CD4-positive, alpha-beta T cell (primary cell): ENCODE results near the gene CFAP99. TPM values are rescaled to one million over a fixed set of nuclear protein-coding genes. Genes with fewer than 3 reads are reported as not detected.

Source experiments
- ATAC-seq: fragments of 200-7000 bp; cut with Tn5 transposase; one replicate; pipeline ENCODE4 v1.10.0; 2022; ENCODE audit warnings: mild to moderate bottlenecking; ENCODE audit not compliant: poor library complexity
- CTCF ChIA-PET: fragments of 350-600 bp; sonication (Branson Sonifier 250); formaldehyde crosslinking; loops from one replicate; lab custom pipeline; 2021; ENCODE audit warnings: antibody characterized with exemption, inconsistent platforms; lab: Charles Lee
- POLR2A ChIA-PET: fragments of 350-600 bp; sonication (Branson Sonifier 250); formaldehyde crosslinking; loops from one replicate; lab custom pipeline; 2021; ENCODE audit warnings: antibody characterized with exemption, inconsistent platforms; lab: Charles Lee
- DNase-seq, 14 experiments: peaks; one replicate each; pipeline ENCODE4 v3.0.0-alpha.2; 2013 to 2020; ENCODE audit warnings: mixed read lengths in 2 of 14
- H3K27ac ChIP-seq, 2 donors: one replicate each; pipeline versions ENCODE4 v1.5.1 to v1.7.0; 2013; ENCODE audit warnings: low read length in 2 of 2, low read depth in 1 of 2, mild to moderate bottlenecking in 1 of 2
- H3K27me3 ChIP-seq, 2 experiments: 1 replicate in 1 of 2; 2 replicates in 1 of 2; pipeline versions ENCODE4 v1.6.1 to v1.7.0; 2013; ENCODE audit warnings: low read length in 2 of 2, control low read depth in 1 of 2, mild to moderate bottlenecking in 1 of 2, moderate library complexity in 1 of 2; ENCODE audit not compliant: insufficient read depth in 2 of 2, control insufficient read depth in 1 of 2
- H3K36me3 ChIP-seq: one replicate; pipeline ENCODE4 v1.6.1; 2013; ENCODE audit warnings: low read length, control low read depth; ENCODE audit not compliant: insufficient read depth
- H3K4me1 ChIP-seq: one replicate; pipeline ENCODE4 v1.6.1; 2013; ENCODE audit warnings: low read length, control low read depth; ENCODE audit not compliant: insufficient read depth
- H3K4me3 ChIP-seq: one replicate; pipeline ENCODE4 v1.5.1; 2013; ENCODE audit warnings: mild to moderate bottlenecking, low read length, moderate library complexity
- H3K9me3 ChIP-seq, 2 experiments: 1 replicate in 1 of 2; 2 replicates in 1 of 2; pipeline versions ENCODE4 v1.6.1 to v1.7.0; 2013; ENCODE audit warnings: low read length in 2 of 2, mild to moderate bottlenecking in 2 of 2, control low read depth in 1 of 2, moderate library complexity in 1 of 2; ENCODE audit not compliant: control insufficient read depth in 1 of 2, insufficient read depth in 1 of 2
- H3K27ac Mint-ChIP-seq: one replicate; pipeline ENCODE4 v1.8.0; 2020; ENCODE audit warnings: mixed read lengths
- H3K27me3 Mint-ChIP-seq: one replicate; pipeline ENCODE4 v1.8.0; 2021; ENCODE audit warnings: mixed read lengths
- H3K36me3 Mint-ChIP-seq: one replicate; pipeline ENCODE4 v1.8.0; 2021; ENCODE audit warnings: low read depth, mixed read lengths
- H3K4me1 Mint-ChIP-seq: one replicate; pipeline ENCODE4 v1.8.0; 2021; ENCODE audit warnings: low read depth, mixed read lengths
- H3K4me3 Mint-ChIP-seq: one replicate; pipeline ENCODE4 v1.8.0; 2020; ENCODE audit warnings: mild to moderate bottlenecking, mixed read lengths
- H3K9me3 Mint-ChIP-seq: one replicate; pipeline ENCODE4 v1.8.0; 2020; ENCODE audit warnings: mixed read lengths
- intact Hi-C, 2 experiments: fragments of 100-400 bp; cut with DNase I in 1 of 2; cut with micrococcal nuclease in 1 of 2; formaldehyde crosslinking; loops; one replicate each; pipeline versions ENCODE4 v1.15.1 to v1.9.0; 2023 to 2025; cut with DNase I, micrococcal nuclease
- total RNA-seq, 174 experiments: library from RNA in 2 of 174; stranded (reverse) in 2 of 174; gene quantifications; one replicate each; pipeline ENCODE4 v1.2.3 and lab custom pipeline; 2021 to 2026
- TF ChIP-seq, protein P1 (sequence below): fragments of 200-600 bp; IDR thresholded peaks from one replicate; pipeline ENCODE4 v1.8.0; 2022; ENCODE audit warnings: antibody characterized with exemption, mild to moderate bottlenecking

The CFAP99 gene
- total RNA-seq, 2 experiments from 2014 or later, result 0.17 TPM; not detected in 1

DNA sequence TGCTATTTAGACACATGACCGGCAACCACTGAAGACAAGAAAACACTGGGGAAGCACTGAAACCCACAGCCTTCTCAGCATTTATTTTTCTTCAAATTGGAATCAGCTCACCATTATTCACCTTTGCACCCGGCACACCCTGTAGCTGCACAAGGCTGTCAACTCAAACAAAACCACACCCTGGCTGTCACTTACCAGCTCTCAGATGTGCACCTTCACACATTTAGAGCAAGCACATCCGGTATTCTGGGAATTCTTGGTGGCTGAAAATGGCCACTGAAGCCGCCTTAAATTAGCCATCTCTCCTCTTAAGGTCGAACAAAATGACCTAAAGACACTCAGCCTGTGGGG lies 6.2 kb upstream of the CFAP99 start:
- Histone ChIP-seq H3K4me3 (peak overlapping the region; percentile 52), H3K27ac (peak overlapping the region; percentile 81 to 96), H3K9me3 (no peaks in the 10 kb centered on the region), H3K36me3 (no peaks in the 10 kb centered on the region), H3K27me3 (peaks cover 6% of the 10 kb centered on the region in 2 experiments), H3K4me1 (peaks cover 87% of the 10 kb centered on the region)
- Mint-ChIP-seq H3K9me3 (no peaks in the 10 kb centered on the region), H3K4me1 (peaks cover 76% of the 10 kb centered on the region), H3K27me3 (peaks cover 4% of the 10 kb centered on the region), H3K27ac (peak overlapping the region; percentile 94), H3K36me3 (no peaks in the 10 kb centered on the region), H3K4me3 (peak overlapping the region; percentile 74)
- ATAC-seq (peak; percentile 57), DNase-seq (peak in 13 of 14 experiments; percentile 47 to 90 (median 61))
- POLR2A ChIA-PET, result interaction anchor here (0.7 to 3.1 kb wide), 21 partner anchors 8 to 542 kb away, joined by 3 to 45 read pairs (median 5); partner anchors contain the start of genes FAM193A, HAUS3, MXD4 and NSD2
- CTCF ChIA-PET, result interaction anchor here (1.0 to 3.1 kb wide), 15 partner anchors 9 to 661 kb away, joined by 3 to 21 read pairs (median 5); partner anchors contain the start of genes FAM193A, HAUS3, MXD4 and POLN
- intact Hi-C loops, result loop anchor here (1.0 to 10.0 kb wide), 5 partner anchors 48 to 698 kb away; partner anchors contain the start of genes MXD4 (in 2 of the 2), RNF4 (in 1 of the 2) and SLBP (in 1 of the 2)
- TF ChIP-seq, protein P1, sequence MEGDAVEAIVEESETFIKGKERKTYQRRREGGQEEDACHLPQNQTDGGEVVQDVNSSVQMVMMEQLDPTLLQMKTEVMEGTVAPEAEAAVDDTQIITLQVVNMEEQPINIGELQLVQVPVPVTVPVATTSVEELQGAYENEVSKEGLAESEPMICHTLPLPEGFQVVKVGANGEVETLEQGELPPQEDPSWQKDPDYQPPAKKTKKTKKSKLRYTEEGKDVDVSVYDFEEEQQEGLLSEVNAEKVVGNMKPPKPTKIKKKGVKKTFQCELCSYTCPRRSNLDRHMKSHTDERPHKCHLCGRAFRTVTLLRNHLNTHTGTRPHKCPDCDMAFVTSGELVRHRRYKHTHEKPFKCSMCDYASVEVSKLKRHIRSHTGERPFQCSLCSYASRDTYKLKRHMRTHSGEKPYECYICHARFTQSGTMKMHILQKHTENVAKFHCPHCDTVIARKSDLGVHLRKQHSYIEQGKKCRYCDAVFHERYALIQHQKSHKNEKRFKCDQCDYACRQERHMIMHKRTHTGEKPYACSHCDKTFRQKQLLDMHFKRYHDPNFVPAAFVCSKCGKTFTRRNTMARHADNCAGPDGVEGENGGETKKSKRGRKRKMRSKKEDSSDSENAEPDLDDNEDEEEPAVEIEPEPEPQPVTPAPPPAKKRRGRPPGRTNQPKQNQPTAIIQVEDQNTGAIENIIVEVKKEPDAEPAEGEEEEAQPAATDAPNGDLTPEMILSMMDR, result no peak

DNA sequence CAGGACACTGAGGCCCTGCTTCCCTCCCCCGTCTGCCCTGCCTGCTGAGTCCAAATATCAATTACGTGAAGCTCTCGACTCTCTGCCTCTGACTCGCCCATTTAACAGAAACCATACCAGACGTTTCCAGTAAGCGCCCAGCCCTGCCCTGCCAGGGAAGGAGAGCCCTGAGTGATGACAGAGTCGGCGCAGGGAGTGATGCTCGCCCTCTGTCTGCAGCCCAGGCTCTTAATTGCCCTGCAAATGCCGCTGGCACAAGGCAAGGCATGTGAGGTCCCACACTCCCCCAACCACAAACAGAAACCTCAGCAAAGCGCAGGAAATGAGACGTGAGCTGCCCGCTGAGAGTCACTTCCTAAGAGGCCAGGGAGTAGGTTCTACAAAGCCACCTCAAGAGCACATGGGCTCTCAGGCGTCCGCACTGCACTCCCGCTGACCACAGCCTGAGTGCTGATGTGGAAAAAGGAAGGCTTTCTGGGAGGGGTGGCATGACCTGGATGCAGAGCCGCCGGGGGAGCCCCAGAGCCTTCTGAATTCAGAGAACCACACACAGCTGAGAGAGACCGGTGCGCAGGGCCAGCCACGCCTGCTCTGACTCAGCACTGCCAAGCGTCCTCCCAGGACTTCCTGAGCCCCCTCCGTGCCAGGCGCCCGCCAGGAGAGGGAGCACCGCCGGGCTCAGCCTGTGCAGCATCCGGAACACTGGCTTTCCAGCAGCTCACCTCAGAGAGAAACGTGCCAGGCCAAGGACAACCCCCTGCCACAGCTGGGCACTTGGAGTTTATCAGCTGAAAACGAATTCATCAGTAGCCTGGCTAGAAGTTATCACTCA lies 5.7 kb upstream of the CFAP99 start:
- TF ChIP-seq, protein P1, result no peak
- peak overlapping the region; percentile 94 for H3K27ac Mint-ChIP-seq
- ChIA-PET POLR2A (interaction anchor here (0.6 to 3.1 kb wide), 23 partner anchors 8 to 632 kb away, joined by 3 to 45 read pairs (median 5); partner anchors contain the start of genes FAM193A, HAUS3, MXD4 and NSD2), CTCF (interaction anchor here (0.5 to 3.1 kb wide), 18 partner anchors 10 to 660 kb away, joined by 3 to 21 read pairs (median 4); partner anchors contain the start of genes FAM193A, HAUS3, MXD4 and POLN)
- ATAC-seq (peak; percentile 73), DNase-seq (peak; percentile 63 to 98 (median 84))
- no peaks in the 10 kb centered on the region for H3K36me3 Mint-ChIP-seq
- Histone ChIP-seq H3K36me3 (no peaks in the 10 kb centered on the region), H3K27ac (peak overlapping the region; percentile 81 to 96), H3K4me3 (peak overlapping the region; percentile 52), H3K9me3 (no peaks in the 10 kb centered on the region), H3K27me3 (peaks cover 6 to 9% of the 10 kb centered on the region in 2 experiments), H3K4me1 (peaks cover 90% of the 10 kb centered on the region)
- H3K4me3 Mint-ChIP-seq, result peak overlapping the region; percentile 74
- intact Hi-C loops, result loop anchor here (1.0 to 10.0 kb wide), 7 partner anchors 48 to 698 kb away; partner anchors contain the start of genes MXD4 (in 2 of the 2), HAUS3 (in 1 of the 2), POLN (in 1 of the 2) and RNF4 (in 1 of the 2)
- peaks cover 4% of the 10 kb centered on the region for H3K27me3 Mint-ChIP-seq
- no peaks in the 10 kb centered on the region for H3K9me3 Mint-ChIP-seq
- peaks cover 72% of the 10 kb centered on the region for H3K4me1 Mint-ChIP-seq
